HG02759 (cell line): ENCODE measurements around the gene STH.
"Not testable (repeated sequence)": the region's sequence is repeated elsewhere in the genome, so short reads cannot be mapped to it uniquely, and the experiment has no call there.

ENCODE experiments used
- ATAC-seq: cut with Tn5 transposase; IDR thresholded peaks from one replicate; pipeline ENCODE4 v1.9.1; 2021; ENCODE audit warnings: mild to moderate bottlenecking, moderate library complexity; ENCODE audit not compliant: unreplicated experiment

Gene STH

GRCh38 chr17:46002311-46002972 lies 3.4 kb downstream of the STH start:
- ATAC-seq: no peak

GRCh38 chr17:46002973-46003316 lies 3.9 kb downstream of the STH start:
- no peak for ATAC-seq

- ATAC-seq: no peak
Observed at GRCh38 chr17:46003907-46004748, 5.1 kb downstream of the STH start.

- not testable (repeated sequence) for ATAC-seq
Observed at GRCh38 chr17:46006082-46006481, 7.0 kb downstream of the STH start.

DNA sequence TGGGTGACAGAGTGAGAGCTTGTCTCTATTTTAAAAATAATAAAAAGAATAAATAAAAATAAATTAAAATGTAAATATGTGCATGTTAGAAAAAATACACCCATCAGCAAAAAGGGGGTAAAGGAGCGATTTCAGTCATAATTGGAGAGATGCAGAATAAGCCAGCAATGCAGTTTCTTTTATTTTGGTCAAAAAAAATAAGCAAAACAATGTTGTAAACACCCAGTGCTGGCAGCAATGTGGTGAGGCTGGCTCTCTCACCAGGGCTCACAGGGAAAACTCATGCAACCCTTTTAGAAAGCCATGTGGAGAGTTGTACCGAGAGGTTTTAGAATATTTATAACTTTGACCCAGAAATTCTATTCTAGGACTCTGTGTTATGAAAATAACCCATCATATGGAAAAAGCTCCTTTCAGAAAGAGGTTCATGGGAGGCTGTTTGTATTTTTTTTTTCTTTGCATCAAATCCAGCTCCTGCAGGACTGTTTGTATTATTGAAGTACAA lies 8.5 kb downstream of the STH start:
- no peak for ATAC-seq

DNA sequence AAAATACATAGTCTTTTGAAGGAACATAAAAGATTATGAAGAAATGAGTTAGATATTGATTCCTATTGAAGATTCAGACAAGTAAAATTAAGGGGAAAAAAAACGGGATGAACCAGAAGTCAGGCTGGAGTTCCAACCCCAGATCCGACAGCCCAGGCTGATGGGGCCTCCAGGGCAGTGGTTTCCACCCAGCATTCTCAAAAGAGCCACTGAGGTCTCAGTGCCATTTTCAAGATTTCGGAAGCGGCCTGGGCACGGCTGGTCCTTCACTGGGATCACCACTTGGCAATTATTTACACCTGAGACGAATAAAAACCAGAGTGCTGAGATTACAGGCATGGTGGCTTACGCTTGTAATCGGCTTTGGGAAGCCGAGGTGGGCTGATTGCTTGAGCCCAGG lies 9.5 kb downstream of the STH start:
- no peak for ATAC-seq

DNA sequence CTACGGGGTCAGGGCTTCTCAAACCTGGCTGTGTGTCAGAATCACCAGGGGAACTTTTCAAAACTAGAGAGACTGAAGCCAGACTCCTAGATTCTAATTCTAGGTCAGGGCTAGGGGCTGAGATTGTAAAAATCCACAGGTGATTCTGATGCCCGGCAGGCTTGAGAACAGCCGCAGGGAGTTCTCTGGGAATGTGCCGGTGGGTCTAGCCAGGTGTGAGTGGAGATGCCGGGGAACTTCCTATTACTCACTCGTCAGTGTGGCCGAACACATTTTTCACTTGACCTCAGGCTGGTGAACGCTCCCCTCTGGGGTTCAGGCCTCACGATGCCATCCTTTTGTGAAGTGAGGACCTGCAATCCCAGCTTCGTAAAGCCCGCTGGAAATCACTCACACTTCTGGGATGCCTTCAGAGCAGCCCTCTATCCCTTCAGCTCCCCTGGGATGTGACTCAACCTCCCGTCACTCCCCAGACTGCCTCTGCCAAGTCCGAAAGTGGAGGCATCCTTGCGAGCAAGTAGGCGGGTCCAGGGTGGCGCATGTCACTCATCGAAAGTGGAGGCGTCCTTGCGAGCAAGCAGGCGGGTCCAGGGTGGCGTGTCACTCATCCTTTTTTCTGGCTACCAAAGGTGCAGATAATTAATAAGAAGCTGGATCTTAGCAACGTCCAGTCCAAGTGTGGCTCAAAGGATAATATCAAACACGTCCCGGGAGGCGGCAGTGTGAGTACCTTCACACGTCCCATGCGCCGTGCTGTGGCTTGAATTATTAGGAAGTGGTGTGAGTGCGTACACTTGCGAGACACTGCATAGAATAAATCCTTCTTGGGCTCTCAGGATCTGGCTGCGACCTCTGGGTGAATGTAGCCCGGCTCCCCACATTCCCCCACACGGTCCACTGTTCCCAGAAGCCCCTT lies 10.9 kb downstream of the STH start:
- no peak for ATAC-seq

GRCh38 chr17:46010597-46011186 lies 11.6 kb downstream of the STH start:
- no peak for ATAC-seq

DNA sequence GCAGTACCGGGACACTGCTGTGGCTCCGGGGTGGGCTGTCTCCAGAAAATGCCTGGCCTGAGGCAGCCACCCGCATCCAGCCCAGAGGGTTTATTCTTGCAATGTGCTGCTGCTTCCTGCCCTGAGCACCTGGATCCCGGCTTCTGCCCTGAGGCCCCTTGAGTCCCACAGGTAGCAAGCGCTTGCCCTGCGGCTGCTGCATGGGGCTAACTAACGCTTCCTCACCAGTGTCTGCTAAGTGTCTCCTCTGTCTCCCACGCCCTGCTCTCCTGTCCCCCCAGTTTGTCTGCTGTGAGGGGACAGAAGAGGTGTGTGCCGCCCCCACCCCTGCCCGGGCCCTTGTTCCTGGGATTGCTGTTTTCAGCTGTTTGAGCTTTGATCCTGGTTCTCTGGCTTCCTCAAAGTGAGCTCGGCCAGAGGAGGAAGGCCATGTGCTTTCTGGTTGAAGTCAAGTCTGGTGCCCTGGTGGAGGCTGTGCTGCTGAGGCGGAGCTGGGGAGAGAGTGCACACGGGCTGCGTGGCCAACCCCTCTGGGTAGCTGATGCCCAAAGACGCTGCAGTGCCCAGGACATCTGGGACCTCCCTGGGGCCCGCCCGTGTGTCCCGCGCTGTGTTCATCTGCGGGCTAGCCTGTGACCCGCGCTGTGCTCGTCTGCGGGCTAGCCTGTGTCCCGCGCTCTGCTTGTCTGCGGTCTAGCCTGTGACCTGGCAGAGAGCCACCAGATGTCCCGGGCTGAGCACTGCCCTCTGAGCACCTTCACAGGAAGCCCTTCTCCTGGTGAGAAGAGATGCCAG lies 12.9 kb downstream of the STH start:
- ATAC-seq: no peak

GRCh38 chr17:46012506-46013079 lies 13.5 kb downstream of the STH start:
- ATAC-seq: no peak

DNA sequence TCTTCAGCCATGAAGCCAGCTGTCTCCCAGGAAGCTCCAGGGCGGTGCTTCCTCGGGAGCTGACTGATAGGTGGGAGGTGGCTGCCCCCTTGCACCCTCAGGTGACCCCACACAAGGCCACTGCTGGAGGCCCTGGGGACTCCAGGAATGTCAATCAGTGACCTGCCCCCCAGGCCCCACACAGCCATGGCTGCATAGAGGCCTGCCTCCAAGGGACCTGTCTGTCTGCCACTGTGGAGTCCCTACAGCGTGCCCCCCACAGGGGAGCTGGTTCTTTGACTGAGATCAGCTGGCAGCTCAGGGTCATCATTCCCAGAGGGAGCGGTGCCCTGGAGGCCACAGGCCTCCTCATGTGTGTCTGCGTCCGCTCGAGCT lies 14.1 kb downstream of the STH start:
- ATAC-seq: no peak

GRCh38 chr17:46013502-46014165 lies 14.6 kb downstream of the STH start:
- ATAC-seq: no peak

DNA sequence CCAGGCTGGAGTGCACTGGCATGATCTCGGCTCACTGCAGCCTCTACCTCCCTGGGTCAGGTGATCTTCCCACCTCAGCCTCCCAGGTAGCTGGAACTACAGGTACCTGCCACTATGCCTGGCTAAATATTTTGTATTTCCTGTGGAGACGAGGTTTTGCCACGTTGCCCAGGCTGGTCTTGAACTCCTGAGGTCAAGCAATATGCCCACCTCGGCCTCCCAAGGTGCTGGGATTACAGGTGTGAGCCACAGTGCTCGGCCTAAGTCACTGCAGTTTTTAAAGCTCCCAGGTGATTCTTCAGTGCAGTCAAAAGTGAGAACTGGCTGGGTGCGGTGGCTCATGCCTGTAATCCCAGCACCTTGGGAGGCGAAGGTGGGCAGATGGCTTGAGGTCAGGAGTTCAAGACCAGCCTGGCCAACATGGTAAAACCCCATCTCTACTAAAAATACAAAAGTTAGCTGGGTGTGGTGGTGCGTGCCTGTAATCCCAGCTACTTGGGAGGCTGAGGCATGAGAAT lies 20.4 kb downstream of the STH start:
- not testable (repeated sequence) for ATAC-seq

DNA sequence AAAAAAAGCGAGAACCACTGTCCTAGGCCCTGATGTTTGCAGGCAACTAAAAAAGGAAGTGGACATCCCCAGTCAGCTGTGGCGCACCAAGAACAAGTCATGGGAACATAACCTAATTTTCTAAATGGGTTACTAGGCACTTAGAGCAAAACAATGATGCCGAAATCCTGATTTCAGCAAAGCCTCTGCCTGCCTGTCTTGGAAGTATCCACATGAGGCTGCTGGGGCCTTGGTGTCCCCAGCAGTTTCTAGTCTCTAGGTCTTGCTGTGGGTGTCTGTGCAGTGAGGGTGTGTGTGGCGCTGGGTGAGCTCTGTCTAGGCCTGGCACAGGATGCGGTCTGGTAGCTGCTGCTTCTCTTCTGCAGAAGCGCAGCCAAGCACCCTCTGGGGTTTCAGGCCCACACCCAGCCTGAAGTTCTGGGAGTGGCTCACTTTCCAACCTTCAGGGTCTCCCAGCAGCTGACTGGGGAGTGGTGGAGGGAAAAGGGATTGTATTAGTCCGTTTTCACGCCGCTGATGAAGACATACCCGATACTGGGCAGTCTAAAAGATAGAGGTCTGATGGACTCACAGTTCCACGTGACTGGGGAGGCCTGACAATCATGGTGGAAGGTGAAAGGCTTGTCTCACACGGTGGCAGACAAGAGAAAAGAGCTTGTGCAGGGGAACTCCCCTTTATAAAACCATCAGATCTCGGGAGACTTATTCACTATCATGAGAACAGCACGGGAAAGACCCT lies 21.1 kb downstream of the STH start:
- ATAC-seq: peak; percentile 74

DNA sequence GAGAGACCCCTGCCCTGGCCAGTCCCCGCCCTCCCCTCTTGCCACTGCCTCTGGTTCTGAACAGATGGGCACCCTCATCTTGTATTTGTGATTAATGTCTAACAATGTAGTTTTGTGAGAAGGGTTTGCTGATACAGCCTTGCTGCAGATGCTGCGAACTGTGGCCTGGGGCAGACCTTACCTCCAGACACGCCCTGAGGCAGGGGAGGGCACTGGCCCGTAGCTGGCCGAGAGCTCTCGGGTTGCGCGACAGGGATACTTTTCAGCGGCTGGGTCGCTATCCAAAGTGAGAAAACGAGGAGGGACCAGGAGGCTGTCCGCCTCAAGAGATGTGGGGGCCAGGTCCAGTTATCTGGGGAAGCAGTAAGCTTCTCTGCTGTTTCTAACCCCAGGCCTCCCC lies 21.9 kb downstream of the STH start:
- ATAC-seq: no peak

DNA sequence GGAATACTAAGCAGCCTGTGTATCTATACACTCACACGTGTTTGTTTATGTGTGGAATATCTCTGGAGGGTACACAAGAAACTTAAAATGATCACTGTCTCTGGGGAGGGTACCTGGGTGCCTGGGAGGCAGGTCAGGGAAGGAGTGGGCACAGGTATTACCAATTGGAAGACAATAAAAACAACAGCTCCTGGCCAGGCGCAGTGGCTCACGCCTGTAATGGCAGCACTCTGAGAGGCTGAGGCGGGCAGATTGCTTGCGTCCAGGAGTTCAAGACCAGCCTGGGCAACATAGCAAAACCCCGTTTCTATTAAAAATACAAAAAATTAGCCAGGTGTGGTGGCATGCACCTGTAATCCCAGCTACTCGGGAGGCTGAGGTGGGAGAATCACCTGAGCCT lies 24.3 kb downstream of the STH start:
- ATAC-seq: not testable (repeated sequence)

DNA sequence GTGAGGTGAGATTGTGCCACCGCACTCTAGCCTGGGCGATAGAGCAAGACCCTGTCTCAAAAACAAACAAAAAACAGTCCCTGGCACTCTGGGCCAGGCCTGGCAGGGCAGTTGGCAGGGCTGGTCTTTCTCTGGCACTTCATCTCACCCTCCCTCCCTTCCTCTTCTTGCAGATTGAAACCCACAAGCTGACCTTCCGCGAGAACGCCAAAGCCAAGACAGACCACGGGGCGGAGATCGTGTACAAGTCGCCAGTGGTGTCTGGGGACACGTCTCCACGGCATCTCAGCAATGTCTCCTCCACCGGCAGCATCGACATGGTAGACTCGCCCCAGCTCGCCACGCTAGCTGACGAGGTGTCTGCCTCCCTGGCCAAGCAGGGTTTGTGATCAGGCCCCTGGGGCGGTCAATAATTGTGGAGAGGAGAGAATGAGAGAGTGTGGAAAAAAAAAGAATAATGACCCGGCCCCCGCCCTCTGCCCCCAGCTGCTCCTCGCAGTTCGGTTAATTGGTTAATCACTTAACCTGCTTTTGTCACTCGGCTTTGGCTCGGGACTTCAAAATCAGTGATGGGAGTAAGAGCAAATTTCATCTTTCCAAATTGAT lies 24.8 kb downstream of the STH start:
- ATAC-seq: no peak

DNA sequence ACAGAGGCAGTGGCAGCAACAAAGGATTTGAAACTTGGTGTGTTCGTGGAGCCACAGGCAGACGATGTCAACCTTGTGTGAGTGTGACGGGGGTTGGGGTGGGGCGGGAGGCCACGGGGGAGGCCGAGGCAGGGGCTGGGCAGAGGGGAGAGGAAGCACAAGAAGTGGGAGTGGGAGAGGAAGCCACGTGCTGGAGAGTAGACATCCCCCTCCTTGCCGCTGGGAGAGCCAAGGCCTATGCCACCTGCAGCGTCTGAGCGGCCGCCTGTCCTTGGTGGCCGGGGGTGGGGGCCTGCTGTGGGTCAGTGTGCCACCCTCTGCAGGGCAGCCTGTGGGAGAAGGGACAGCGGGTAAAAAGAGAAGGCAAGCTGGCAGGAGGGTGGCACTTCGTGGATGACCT lies 25.5 kb downstream of the STH start:
- no peak for ATAC-seq
